Thyroid gland (tissue), 4 donors: ENCODE data around the gene OXSR1.

Experiments
- CTCF ChIP-seq, 6 experiments: fragments of 200-600 bp in 3 of 6; fragments of 450-650 bp in 3 of 6; sonication (generic) in 3 of 6; IDR thresholded peaks; one replicate each; pipeline ENCODE4 v1.5.1; 2016 to 2019; ENCODE audit warnings: antibody characterized with exemption in 6 of 6, mild to moderate bottlenecking in 2 of 6, inconsistent platforms in 1 of 6, moderate library complexity in 1 of 6
- POLR2A ChIP-seq, 2 donors: fragments of 450-650 bp; IDR thresholded peaks; one replicate each; pipeline ENCODE4 v1.6.1; 2017; ENCODE audit warnings: antibody characterized with exemption in 2 of 2, mild to moderate bottlenecking in 2 of 2, moderate library complexity in 1 of 2

- TF ChIP-seq CTCF (IDR thresholded peaks at IDR 0.05) (no peak), POLR2A (IDR thresholded peaks at IDR 0.05) (no peak)
Observed at GRCh38 chr3:38276081-38276916, 111.0 kb downstream of the OXSR1 start.
